Bronchial epithelial cell (primary cell): Measurements from ENCODE around the gene ORC6. TPM values are rescaled to one million over a fixed set of nuclear protein-coding genes. Genes with fewer than 3 reads are reported as not detected.
A peak's percentile ranks its signal among the peaks of the same experiment; 100 is the strongest.
"Not testable (repeated sequence)": the region's sequence is repeated elsewhere in the genome, so short reads cannot be mapped to it uniquely, and the experiment has no call there.

ENCODE experiments used
- DNase-seq: peaks from one replicate; pipeline ENCODE4 v3.0.0-alpha.2; 2010; ENCODE audit warnings: low read depth
- FAIRE-seq: peaks from 2 replicates; lab custom pipeline; 2011; peaks lifted over from hg19 to GRCh38; lab: Jason Lieb, UNC
- H3K27me3 ChIP-seq: 2 replicates; pipeline ENCODE4 v1.5.1; 2011; ENCODE audit warnings: low read length; ENCODE audit not compliant: control insufficient read depth, insufficient read depth
- H3K36me3 ChIP-seq: 2 replicates; pipeline ENCODE4 v1.5.1; 2011; ENCODE audit warnings: low read length; ENCODE audit not compliant: control insufficient read depth, insufficient read depth
- H3K4me3 ChIP-seq: 2 replicates; pipeline ENCODE4 v1.5.1; 2011; ENCODE audit warnings: mild to moderate bottlenecking, low read depth, low read length, control low read depth
- CTCF ChIP-seq: IDR thresholded peaks from 2 replicates; pipeline ENCODE4 v1.5.1; 2011; ENCODE audit warnings: mild to moderate bottlenecking, moderate library complexity, low read length, control low read depth, inconsistent platforms; ENCODE audit not compliant: insufficient read depth, severe bottlenecking
- total RNA-seq: library from RNA; depleted of rRNA; stranded (reverse); fragments of >200 nt; gene quantifications from 2 replicates; pipeline ENCODE4 v1.2.1, GENCODE V29; 2014

ORC6 gene
- total RNA-seq, 1 donor from 2014 or later: 1.3 TPM

GRCh38 chr16:46658925-46659324 is 30.5 kb upstream of the ORC6 start:
- H3K27me3 ChIP-seq: no peaks in the 10 kb centered on the region
- no peak for TF ChIP-seq CTCF
- no peak overlapping the region for H3K4me3 ChIP-seq
- no peak for FAIRE-seq
- peaks cover 10% of the 10 kb centered on the region for H3K36me3 ChIP-seq
- DNase-seq: no peak

- FAIRE-seq (no peak), DNase-seq (no peak)
- Histone ChIP-seq H3K27me3 (no peaks in the 10 kb centered on the region), H3K36me3 (peaks cover 10% of the 10 kb centered on the region), H3K4me3 (no peak overlapping the region)
- no peak for TF ChIP-seq CTCF
Observed at GRCh38 chr16:46662123-46662522, 27.3 kb upstream of the ORC6 start.

GRCh38 chr16:46673320-46674013 is 16.0 kb upstream of the ORC6 start:
- H3K36me3 ChIP-seq: peaks cover 3% of the 10 kb centered on the region
- H3K4me3 ChIP-seq: no peak overlapping the region
- TF ChIP-seq CTCF: peak; percentile 93
- DNase-seq (peak; percentile 64), FAIRE-seq (no peak)
- no peaks in the 10 kb centered on the region for H3K27me3 ChIP-seq

- DNase-seq, FAIRE-seq, H3K4me3 ChIP-seq, H3K27me3 ChIP-seq, H3K36me3 ChIP-seq: not testable (repeated sequence)
Observed at GRCh38 chr16:46677943-46678342, 11.5 kb upstream of the ORC6 start.

GRCh38 chr16:46681867-46682266 is 7.6 kb upstream of the ORC6 start:
- not testable (repeated sequence) for H3K36me3 ChIP-seq, FAIRE-seq, H3K4me3 ChIP-seq, H3K27me3 ChIP-seq, DNase-seq

GRCh38 chr16:46686815-46687473 is 2.5 kb upstream of the ORC6 start:
- no peak for FAIRE-seq

More at GRCh38 chr16:46686815-46687473, 2.5 kb upstream of the ORC6 start:
- peak overlapping the region; percentile 94 for H3K4me3 ChIP-seq
- no peak for DNase-seq
- TF ChIP-seq CTCF: no peak
- peaks cover 1% of the 10 kb centered on the region for H3K36me3 ChIP-seq
- no peaks in the 10 kb centered on the region for H3K27me3 ChIP-seq
